ENCODE measurements around the gene JHY. TPM values are rescaled to one million over a fixed set of nuclear protein-coding genes. Genes with fewer than 3 reads are reported as not detected.

The JHY gene
- total and polyA plus RNA-seq, 2 of the 8 experiments (the other 6 are each of a cell fraction or from before 2014, with no cell fraction given) = 0.29 to 0.91 TPM

GRCh38 chr11:122850076-122850631 lies 32.4 kb upstream of the JHY start:
- H4K5ac ChIP-seq (ENCODE audit: insufficient read length, low read depth, low read length) = no peak overlapping the region
- 0 out of 2 replicates have a peak overlapping the region, but pooled peaks have one; percentile 8 for H2BK5ac ChIP-seq (ENCODE audit: low read depth, low read length)
- peak overlapping the region; percentile 24; the same call in 1 of the 2 replicates for H2BK20ac ChIP-seq (ENCODE audit: low read length)
- H3K56ac ChIP-seq (replicated peaks; ENCODE audit: insufficient read length, low read depth, low read length) = no peak overlapping the region
- H3K27me3 ChIP-seq (replicated peaks in 1 of 4; ENCODE audit: control insufficient read depth in 3 of 4, extremely low read depth in 1 of 4, insufficient read depth in 3 of 4, low read length in 3 of 4) = no peaks in the 10 kb centered on the region
- TF ChIP-seq JUND (IDR thresholded peaks at IDR 0.05; ENCODE audit: low read length) (0 out of 2 replicates have a peak, but pooled peaks have one; percentile 16), TEAD4 (IDR thresholded peaks at IDR 0.05; ENCODE audit: low read depth, low read length) (no peak), MAFK (IDR thresholded peaks at IDR 0.05; ENCODE audit: low read depth, low read length) (no peak), EZH2 (IDR thresholded peaks at IDR 0.05; ENCODE audit: low read depth, low read length, severe bottlenecking) (no peak)
- H3K23me2 ChIP-seq (ENCODE audit: low read depth, low read length) = no peaks in the 10 kb centered on the region
- no peak overlapping the region for H2BK120ac ChIP-seq (replicated peaks; ENCODE audit: low read depth, low read length)
- no peaks in the 10 kb centered on the region; a peak in 3 of 7 replicates for H3K4me1 ChIP-seq (replicated peaks in 1 of 4; ENCODE audit: control insufficient read depth in 3 of 4, insufficient read depth in 4 of 4, low read length in 3 of 4)
- H2BK12ac ChIP-seq (ENCODE audit: low read depth, low read length) = no peak overlapping the region
- no peak overlapping the region for H2BK15ac ChIP-seq (ENCODE audit: low read length)
- H4K8ac ChIP-seq (ENCODE audit: extremely low read depth, insufficient read depth, low read length) = no peak overlapping the region
- 75% methylated on average over 7 of the region's 7 CpGs; no CpG with 5 or more reads in 1 of the 2 experiments for whole genome bisulfite sequencing, 2 experiments (ENCODE audit: extremely low coverage in 1 of 2, insufficient coverage in 1 of 2, insufficient read length in 1 of 2, insufficient replicate concordance in 2 of 2, low coverage in 1 of 2, low lambda C conversion rate in 2 of 2, missing lambda C conversion rate in 1 of 2)
- no peaks in the 10 kb centered on the region for H3K79me1 ChIP-seq (ENCODE audit: low read depth, low read length)
- ChIA-PET CTCF (ENCODE audit: partially characterized antibody) (interaction anchor here (0.7 to 13.0 kb wide), 12 partner anchors 9 to 219 kb away, joined by 3 to 145 read pairs (median 18); no protein-coding TSS in a partner anchor), POLR2A (ENCODE audit: partially characterized antibody) (interaction anchor here (1.2 kb wide), 1 partner anchor 18 kb away, joined by 3 read pairs; no protein-coding TSS in a partner anchor)
- no peak overlapping the region for H3K4me2 ChIP-seq (ENCODE audit: insufficient read depth in 1 of 2, low read depth in 2 of 2, low read length in 2 of 2)
- H3K23ac ChIP-seq (ENCODE audit: insufficient read length) = no peak overlapping the region
- no peak overlapping the region for H3K4ac ChIP-seq (replicated peaks; ENCODE audit: insufficient read length, low read depth, low read length)
- H3K14ac ChIP-seq (ENCODE audit: insufficient read length) = no peak overlapping the region
- no peak for FAIRE-seq
- peak overlapping the region in 1 of 4 experiments; percentile 1; a peak in 1 of 7 replicates for H3K9ac ChIP-seq (replicated peaks in 1 of 4; ENCODE audit: extremely low read depth in 1 of 4, low read depth in 3 of 4, low read length in 3 of 4)
- H4K91ac ChIP-seq (replicated peaks; ENCODE audit: insufficient read length, low read length) = no peak overlapping the region
- H2AFZ ChIP-seq (ENCODE audit: low read length) = peak overlapping the region; percentile 36; the same call in 1 of the 2 replicates
- H3K9me3 ChIP-seq (ENCODE audit: insufficient read depth in 2 of 2, low read depth in 1 of 2, low read length in 1 of 2) = no peaks in the 10 kb centered on the region
- no peak overlapping the region for H3K18ac ChIP-seq (ENCODE audit: extremely low read depth, low read length)
- DNase-seq (ENCODE audit: low read depth in 1 of 2, low spot score in 2 of 2) = no peak
- no peaks in the 10 kb centered on the region for H3K36me3 ChIP-seq (ENCODE audit: control insufficient read depth in 2 of 4, insufficient read depth in 4 of 4, low read length in 3 of 4)
- no peaks in the 10 kb centered on the region for H4K20me1 ChIP-seq (replicated peaks in 1 of 2; ENCODE audit: control insufficient read depth in 1 of 2, insufficient read depth in 2 of 2, low read length in 2 of 2)
- no peaks in the 10 kb centered on the region for H3K79me2 ChIP-seq (ENCODE audit: control insufficient read depth in 1 of 2, insufficient read depth in 2 of 2, low read length in 2 of 2)
- no peak overlapping the region for H3K4me3 ChIP-seq (ENCODE audit: extremely low read depth in 1 of 4, insufficient read depth in 2 of 4, low read depth in 3 of 4, low read length in 4 of 4)
- no peak overlapping the region for H3K27ac ChIP-seq (ENCODE audit: low read depth, low read length)
- no peak overlapping the region for H2AK5ac ChIP-seq (ENCODE audit: low read depth, low read length)

Measured in H1 (cell line).